ENCODE data around the gene MMP25.

The MMP25 gene

GRCh38 chr16:3017344-3017743, 29.0 kb upstream of the MMP25 start:
- no peak for TF ChIP-seq CTCF (IDR thresholded peaks at IDR 0.05; ENCODE audit: insufficient read depth, low read depth, low read length, missing control alignments)
- no peak overlapping the region for H3K4me3 ChIP-seq (ENCODE audit: low read depth, low read length)
- no peak for DNase-seq (ENCODE audit: low read depth)

DNA sequence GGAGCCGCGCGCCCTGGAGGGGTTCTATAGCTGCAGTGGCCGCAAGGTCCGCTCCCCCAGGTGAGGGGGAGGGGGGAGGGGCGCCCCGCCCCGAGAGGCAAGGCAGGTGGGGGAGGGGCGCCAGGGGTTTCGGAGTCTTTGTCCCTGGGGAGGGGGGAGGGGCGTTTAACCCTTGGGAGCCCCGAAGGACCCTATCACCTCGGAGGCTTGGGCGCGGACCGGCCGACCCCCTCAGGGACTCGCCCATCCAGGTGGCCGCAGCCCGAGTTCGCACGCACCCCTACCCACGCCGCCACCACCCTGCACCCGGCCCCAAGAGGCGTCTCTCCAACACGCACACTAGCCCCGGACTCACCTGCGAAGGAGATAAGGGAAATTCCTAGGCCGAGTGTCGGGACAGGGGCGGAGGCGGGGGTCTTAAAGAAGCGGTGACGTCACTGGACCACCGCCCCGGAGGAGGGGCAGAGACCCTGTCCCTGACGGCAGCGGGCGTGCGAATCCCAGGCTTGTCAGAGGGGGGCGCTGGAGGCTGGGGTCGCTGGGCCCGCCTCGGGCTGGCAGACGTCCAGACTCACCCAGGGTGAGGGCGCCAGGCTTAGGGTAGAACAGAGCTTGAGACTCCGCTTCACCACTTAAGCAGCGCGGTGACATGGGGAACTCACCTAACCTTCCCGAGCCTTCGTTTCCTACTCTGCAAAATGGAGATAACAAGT, 28.4 kb upstream of the MMP25 start, which contains the start of gene CLDN6:
Gene CLDN6, minus strand, starts transcription at position 390 of the 713 bp plus-strand sequence. CDS start 2,162 bp downstream, outside the sequence.
- DNase-seq (ENCODE audit: low read depth), result no peak
- TF ChIP-seq CTCF (IDR thresholded peaks at IDR 0.05; ENCODE audit: insufficient read depth, low read depth, low read length, missing control alignments), result peak; percentile 15
- no peak within 1 kb of the TSS for H3K4me3 ChIP-seq (ENCODE audit: low read depth, low read length)

DNA sequence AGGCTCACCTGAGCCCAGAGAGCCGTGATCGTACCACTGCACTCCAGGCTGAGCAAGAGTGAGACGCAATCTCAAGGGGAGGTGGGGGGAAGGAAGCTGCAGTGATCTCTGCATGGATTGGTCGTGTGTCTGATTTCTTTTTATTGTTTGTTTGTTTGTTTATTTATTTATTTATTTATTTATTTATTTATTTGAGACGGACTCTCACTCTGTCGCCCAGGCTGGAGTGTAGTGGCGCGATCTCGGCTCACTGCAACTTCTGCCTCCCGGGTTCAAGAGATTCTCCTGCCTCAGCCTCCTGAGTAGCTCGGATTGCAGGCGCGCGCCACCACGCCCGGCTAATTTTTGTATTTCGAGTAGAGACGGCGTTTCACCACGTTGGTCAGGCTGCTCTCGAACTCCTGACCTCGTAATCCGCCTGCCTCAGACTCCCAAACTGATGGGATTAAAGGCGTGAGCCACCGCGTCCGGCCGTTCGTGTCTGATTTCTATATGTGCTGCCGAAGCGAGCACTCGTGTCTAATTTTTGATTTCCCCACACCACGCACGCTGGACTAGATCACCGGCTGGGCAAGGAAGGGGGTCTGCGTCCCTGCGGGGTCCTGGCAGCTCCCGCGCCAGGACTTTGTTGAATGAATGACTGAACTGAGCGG, 26.6 kb upstream of the MMP25 start:
- H3K4me3 ChIP-seq (ENCODE audit: low read depth, low read length), result peak overlapping the region; percentile 41
- no peak for DNase-seq (ENCODE audit: low read depth)
- TF ChIP-seq CTCF (IDR thresholded peaks at IDR 0.05; ENCODE audit: insufficient read depth, low read depth, low read length, missing control alignments), result no peak

DNA sequence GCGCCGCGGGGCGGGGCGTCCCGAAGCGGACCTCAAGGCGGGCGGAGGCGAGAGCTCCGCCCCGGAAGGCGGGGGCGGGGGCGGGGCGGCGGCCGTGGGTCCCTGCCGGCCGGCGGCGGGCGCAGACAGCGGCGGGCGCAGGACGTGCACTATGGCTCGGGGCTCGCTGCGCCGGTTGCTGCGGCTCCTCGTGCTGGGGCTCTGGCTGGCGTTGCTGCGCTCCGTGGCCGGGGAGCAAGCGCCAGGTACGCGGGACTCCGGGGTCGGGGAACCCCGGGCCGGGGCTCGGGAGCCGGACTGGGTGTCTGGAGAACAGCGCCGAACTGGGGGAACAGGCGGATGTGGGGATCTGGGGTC, 26.1 kb upstream of the MMP25 start, which contains the start of gene TNFRSF12A:
Gene TNFRSF12A, plus strand, starts transcription at position 122 of the 357 bp plus-strand sequence. Its CDS starts 30 bp downstream, at position 152.
- peak; percentile 81 for DNase-seq (ENCODE audit: low read depth)
- peak within 1 kb of the TSS; percentile 60 for H3K4me3 ChIP-seq (ENCODE audit: low read depth, low read length)
- TF ChIP-seq CTCF (IDR thresholded peaks at IDR 0.05; ENCODE audit: insufficient read depth, low read depth, low read length, missing control alignments), result no peak

- TF ChIP-seq CTCF (IDR thresholded peaks at IDR 0.05; ENCODE audit: insufficient read depth, low read depth, low read length, missing control alignments), result no peak
- peak; percentile 35 for DNase-seq (ENCODE audit: low read depth)
- peak overlapping the region; percentile 60 for H3K4me3 ChIP-seq (ENCODE audit: low read depth, low read length)
These were observed 25.5 kb upstream of the MMP25 start for GRCh38 chr16:3020604-3021448.

GRCh38 chr16:3021449-3022207, 24.7 kb upstream of the MMP25 start:
- TF ChIP-seq CTCF (IDR thresholded peaks at IDR 0.05; ENCODE audit: insufficient read depth, low read depth, low read length, missing control alignments), result peak; percentile 39
- peak; percentile 72 for DNase-seq (ENCODE audit: low read depth)
- peak overlapping the region; percentile 60 for H3K4me3 ChIP-seq (ENCODE audit: low read depth, low read length)

Data from GM12865 (cell line).